ENCODE results near the gene COL3A1.

The COL3A1 gene

GRCh38 chr2:189013031-189013430, 38.9 kb downstream of the COL3A1 start:
- no peak overlapping the region for H3K9ac ChIP-seq (ENCODE audit: low read depth, low read length, poor library complexity, severe bottlenecking)
- no peaks in the 10 kb centered on the region for H3K36me3 ChIP-seq (ENCODE audit: insufficient read depth, low read length)
- no peaks in the 10 kb centered on the region for H3K4me1 ChIP-seq (ENCODE audit: insufficient read depth, low read length, poor library complexity, severe bottlenecking)
- no peak overlapping the region for H2AFZ ChIP-seq (ENCODE audit: low read length)
- no peaks in the 10 kb centered on the region for H3K9me2 ChIP-seq (replicated peaks; ENCODE audit: low read depth, low read length)
- no peaks in the 10 kb centered on the region for H3F3A ChIP-seq (ENCODE audit: low read depth)
- no peaks in the 10 kb centered on the region for H3K27me3 ChIP-seq (ENCODE audit: insufficient read depth, low read length, poor library complexity, severe bottlenecking)
- H3K4me3 ChIP-seq (ENCODE audit: low read length, poor library complexity, severe bottlenecking) = no peak overlapping the region
- H3K79me2 ChIP-seq (ENCODE audit: insufficient read depth, low read length) = no peaks in the 10 kb centered on the region
- TF ChIP-seq CTCF (conservative IDR thresholded peaks at IDR 0.05; ENCODE audit: low read length) = no peak
- TF ChIP-seq EZH2phosphoT487 (IDR thresholded peaks at IDR 0.05; ENCODE audit: borderline replicate concordance) = no peak
- no peak overlapping the region for H3K4me2 ChIP-seq (ENCODE audit: low read depth, low read length, poor library complexity, severe bottlenecking)
- H4K20me1 ChIP-seq (ENCODE audit: insufficient read depth, low read length, poor library complexity, severe bottlenecking) = no peaks in the 10 kb centered on the region
- H3K9me3 ChIP-seq (ENCODE audit: insufficient read depth, low read depth, low read length) = no peaks in the 10 kb centered on the region

GRCh38 chr2:189013671-189014448, 39.7 kb downstream of the COL3A1 start:
- no peaks in the 10 kb centered on the region for H3K9me3 ChIP-seq (ENCODE audit: insufficient read depth, low read depth, low read length)
- no peaks in the 10 kb centered on the region for H4K20me1 ChIP-seq (ENCODE audit: insufficient read depth, low read length, poor library complexity, severe bottlenecking)
- peak overlapping the region; percentile 64 for H2AFZ ChIP-seq (ENCODE audit: low read length)
- H3K79me2 ChIP-seq (ENCODE audit: insufficient read depth, low read length) = no peaks in the 10 kb centered on the region
- no peak overlapping the region for H3K4me3 ChIP-seq (ENCODE audit: low read length, poor library complexity, severe bottlenecking)
- H3K36me3 ChIP-seq (ENCODE audit: insufficient read depth, low read length) = no peaks in the 10 kb centered on the region
- H3K27me3 ChIP-seq (ENCODE audit: insufficient read depth, low read length, poor library complexity, severe bottlenecking) = no peaks in the 10 kb centered on the region
- no peak overlapping the region for H3K9ac ChIP-seq (ENCODE audit: low read depth, low read length, poor library complexity, severe bottlenecking)
- H3K4me1 ChIP-seq (ENCODE audit: insufficient read depth, low read length, poor library complexity, severe bottlenecking) = no peaks in the 10 kb centered on the region
- no peaks in the 10 kb centered on the region for H3F3A ChIP-seq (ENCODE audit: low read depth)
- TF ChIP-seq CTCF (conservative IDR thresholded peaks at IDR 0.05; ENCODE audit: low read length) = no peak
- no peak for TF ChIP-seq EZH2phosphoT487 (IDR thresholded peaks at IDR 0.05; ENCODE audit: borderline replicate concordance)
- H3K9me2 ChIP-seq (replicated peaks; ENCODE audit: low read depth, low read length) = no peaks in the 10 kb centered on the region
- no peak overlapping the region for H3K4me2 ChIP-seq (ENCODE audit: low read depth, low read length, poor library complexity, severe bottlenecking)

- Histone ChIP-seq H3K79me2 (ENCODE audit: insufficient read depth, low read length) (no peaks in the 10 kb centered on the region), H3K4me1 (ENCODE audit: insufficient read depth, low read length, poor library complexity, severe bottlenecking) (no peaks in the 10 kb centered on the region), H3K36me3 (ENCODE audit: insufficient read depth, low read length) (no peaks in the 10 kb centered on the region), H3K9ac (ENCODE audit: low read depth, low read length, poor library complexity, severe bottlenecking) (no peak overlapping the region), H3K27me3 (ENCODE audit: insufficient read depth, low read length, poor library complexity, severe bottlenecking) (no peaks in the 10 kb centered on the region), H3K9me2 (replicated peaks; ENCODE audit: low read depth, low read length) (no peaks in the 10 kb centered on the region), H3K4me2 (ENCODE audit: low read depth, low read length, poor library complexity, severe bottlenecking) (no peak overlapping the region), H3K9me3 (ENCODE audit: insufficient read depth, low read depth, low read length) (no peaks in the 10 kb centered on the region), H2AFZ (ENCODE audit: low read length) (peak overlapping the region; percentile 64), H3K4me3 (ENCODE audit: low read length, poor library complexity, severe bottlenecking) (no peak overlapping the region), H3F3A (ENCODE audit: low read depth) (no peaks in the 10 kb centered on the region), H4K20me1 (ENCODE audit: insufficient read depth, low read length, poor library complexity, severe bottlenecking) (no peaks in the 10 kb centered on the region)
- TF ChIP-seq CTCF (conservative IDR thresholded peaks at IDR 0.05; ENCODE audit: low read length) = no peak
- no peak for TF ChIP-seq EZH2phosphoT487 (IDR thresholded peaks at IDR 0.05; ENCODE audit: borderline replicate concordance)
Observed at GRCh38 chr2:189014449-189015138, 40.4 kb downstream of the COL3A1 start.

Measured in Loucy (cell line).